ENCODE results near the gene FOXO1. TPM values are rescaled to one million over a fixed set of nuclear protein-coding genes. Genes with fewer than 3 reads are reported as not detected.

Gene FOXO1
- total RNA-seq, 6 experiments from 2014 or later, result 12.3 to 27.7 (median 14.6) TPM

DNA sequence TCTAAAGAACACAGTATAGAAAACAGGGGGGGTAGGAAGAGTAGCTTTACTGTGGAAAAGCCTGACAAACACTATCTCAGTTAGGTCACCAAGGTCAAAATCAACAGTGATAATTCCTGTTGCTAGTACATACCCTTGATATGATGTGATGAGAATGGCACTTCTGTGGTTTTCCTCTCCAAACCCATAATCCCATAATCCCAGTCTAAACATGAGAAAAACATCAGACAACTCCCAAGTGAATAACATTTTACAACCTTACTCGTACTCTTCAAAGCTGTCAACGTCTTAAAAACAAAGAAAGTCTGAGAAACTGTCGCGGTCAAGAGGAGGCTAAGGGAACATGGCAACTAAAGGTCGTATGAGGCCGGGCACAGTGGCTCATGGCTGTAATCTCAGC lies 137.6 kb downstream of the FOXO1 start:
- H3K9me3 ChIP-seq, result no peaks in the 10 kb centered on the region
- H3K4me3 ChIP-seq, result no peak overlapping the region
- H3K27ac ChIP-seq, result no peak overlapping the region
- intact Hi-C loops (cut with DNase I), result no loop called here
- no peaks in the 10 kb centered on the region for H3K36me3 ChIP-seq
- no peaks in the 10 kb centered on the region for H3K27me3 ChIP-seq
- no peak for TF ChIP-seq POLR2A (IDR thresholded peaks at IDR 0.05)
- TF ChIP-seq CTCF (IDR thresholded peaks at IDR 0.05), result no peak
- WGBS (ENCODE audit: insufficient coverage, low coverage, low lambda C conversion rate, missing lambda C conversion rate), result 90% methylated on average over 6 of the region's 6 CpGs
- ATAC-seq (no peak), DNase-seq (no peak)
- H3K4me1 ChIP-seq, result peaks cover 0 to 10% (median 0%) of the 10 kb centered on the region in 4 donors

DNA sequence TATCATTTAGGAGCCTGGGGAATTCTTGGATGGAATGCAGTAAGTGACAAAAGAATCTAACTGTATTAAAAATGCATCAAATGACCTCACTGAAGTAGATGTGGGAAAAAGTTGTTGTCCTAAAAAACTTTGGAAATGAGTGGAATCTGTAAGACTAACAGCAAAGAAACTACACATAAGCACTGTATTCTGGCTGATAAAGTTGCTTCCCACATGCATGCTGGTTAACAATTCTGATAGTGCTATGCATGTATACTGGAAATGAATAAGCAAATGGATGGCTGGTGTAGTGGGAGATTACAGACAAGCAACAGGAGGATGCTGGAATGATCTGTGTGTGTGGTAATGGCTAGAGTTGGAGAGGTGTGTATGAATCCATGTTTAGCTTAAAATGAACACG lies 138.5 kb downstream of the FOXO1 start:
- TF ChIP-seq POLR2A (IDR thresholded peaks at IDR 0.05) (no peak), CTCF (IDR thresholded peaks at IDR 0.05) (no peak)
- Histone ChIP-seq H3K27me3 (no peaks in the 10 kb centered on the region), H3K4me1 (peaks cover 0 to 10% (median 0%) of the 10 kb centered on the region in 4 donors), H3K36me3 (no peaks in the 10 kb centered on the region), H3K9me3 (no peaks in the 10 kb centered on the region), H3K27ac (no peak overlapping the region), H3K4me3 (no peak overlapping the region)
- DNase-seq (no peak), ATAC-seq (no peak)
- 83% methylated on average over 1 of the region's 1 CpG for whole genome bisulfite sequencing (ENCODE audit: insufficient coverage, low coverage, low lambda C conversion rate, missing lambda C conversion rate)
- intact Hi-C loops (cut with DNase I), result no loop called here

DNA sequence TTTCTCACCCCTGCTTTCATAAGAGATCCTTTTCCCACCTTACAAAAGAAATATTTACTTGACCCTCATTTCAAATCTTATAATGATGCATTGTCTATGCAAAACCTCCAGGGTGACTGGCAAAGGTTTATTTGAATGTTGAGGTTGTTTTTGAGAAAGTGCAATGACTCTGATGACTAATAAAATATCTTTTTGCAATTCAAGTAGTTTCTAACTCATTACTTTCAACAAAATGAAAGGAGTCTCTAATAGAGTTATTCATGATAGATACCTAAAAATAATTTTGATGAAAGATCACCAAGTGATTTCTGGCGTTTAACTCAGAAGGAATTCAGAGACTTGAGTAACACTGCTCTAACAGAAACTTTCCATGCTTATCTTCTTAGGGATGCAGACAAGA lies 144.2 kb downstream of the FOXO1 start:
- intact Hi-C loops (cut with DNase I), result no loop called here
- H3K9me3 ChIP-seq, result no peaks in the 10 kb centered on the region
- no peaks in the 10 kb centered on the region for H3K27me3 ChIP-seq
- no peak overlapping the region for H3K4me3 ChIP-seq
- H3K4me1 ChIP-seq, result peaks cover 0 to 22% (median 0%) of the 10 kb centered on the region in 4 donors
- H3K27ac ChIP-seq, result no peak overlapping the region
- DNase-seq, result no peak
- no peak for ATAC-seq
- WGBS (ENCODE audit: insufficient coverage, low coverage, low lambda C conversion rate, missing lambda C conversion rate), result 85% methylated on average over 1 of the region's 1 CpG
- TF ChIP-seq CTCF (IDR thresholded peaks at IDR 0.05) (no peak), POLR2A (IDR thresholded peaks at IDR 0.05) (no peak)
- no peaks in the 10 kb centered on the region for H3K36me3 ChIP-seq

GRCh38 chr13:40520916-40521315 lies 145.5 kb downstream of the FOXO1 start:
- DNase-seq (no peak), ATAC-seq (no peak)
- no peak overlapping the region for H3K4me3 ChIP-seq
- H3K9me3 ChIP-seq, result no peaks in the 10 kb centered on the region
- peaks cover 0 to 25% (median 0%) of the 10 kb centered on the region in 4 donors for H3K4me1 ChIP-seq
- intact Hi-C loops (cut with DNase I), result no loop called here
- 87% methylated on average over 3 of the region's 3 CpGs for WGBS (ENCODE audit: insufficient coverage, low coverage, low lambda C conversion rate, missing lambda C conversion rate)
- H3K36me3 ChIP-seq, result no peaks in the 10 kb centered on the region
- no peak for TF ChIP-seq POLR2A (IDR thresholded peaks at IDR 0.05)
- no peak for TF ChIP-seq CTCF (IDR thresholded peaks at IDR 0.05)
- H3K27ac ChIP-seq, result no peak overlapping the region
- H3K27me3 ChIP-seq, result no peaks in the 10 kb centered on the region

DNA sequence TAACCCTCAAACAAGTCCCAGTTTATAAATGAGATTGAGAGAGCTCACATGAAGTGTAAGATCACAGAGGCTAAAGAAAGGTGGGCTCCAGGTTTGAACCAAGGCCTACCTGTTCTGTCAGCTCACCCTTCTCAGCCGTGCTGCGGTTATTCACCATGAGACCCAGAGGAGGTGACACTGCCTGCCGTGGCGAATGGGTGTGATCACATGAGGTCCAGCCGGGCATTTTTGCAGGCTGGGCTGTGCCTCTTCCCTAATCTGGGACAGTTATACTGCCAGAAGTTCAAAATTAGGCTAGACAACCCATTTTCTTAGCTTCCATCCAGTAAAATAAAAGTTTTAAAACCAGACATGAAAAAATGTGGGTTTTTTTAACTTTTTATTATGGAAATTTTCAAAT lies 146.8 kb downstream of the FOXO1 start:
- Histone ChIP-seq H3K27me3 (no peaks in the 10 kb centered on the region), H3K4me1 (peaks cover 0 to 17% (median 0%) of the 10 kb centered on the region in 4 donors), H3K9me3 (no peaks in the 10 kb centered on the region), H3K36me3 (no peaks in the 10 kb centered on the region), H3K27ac (no peak overlapping the region), H3K4me3 (no peak overlapping the region)
- DNase-seq (peak in 1 of 3 donors; percentile 37), ATAC-seq (peak in 3 of 4 donors; percentile 25 to 50 (median 33))
- 63% methylated on average over 5 of the region's 5 CpGs for WGBS (ENCODE audit: insufficient coverage, low coverage, low lambda C conversion rate, missing lambda C conversion rate)
- TF ChIP-seq CTCF (IDR thresholded peaks at IDR 0.05), result no peak
- no peak for TF ChIP-seq POLR2A (IDR thresholded peaks at IDR 0.05)
- intact Hi-C loops (cut with DNase I), result no loop called here
